Osteoblast (primary cell): ENCODE measurements around the gene EDN3. TPM values are rescaled to one million over a fixed set of nuclear protein-coding genes. Genes with fewer than 3 reads are reported as not detected.

ENCODE experiments used
- DNase-seq: peaks from one replicate; pipeline ENCODE4 v3.0.0; 2011; ENCODE audit warnings: low spot score, mixed read lengths; ENCODE audit not compliant: insufficient read length; ENCODE audit errors: missing footprints
- H2AFZ ChIP-seq: 2 replicates; pipeline ENCODE4 v1.6.0; 2011; ENCODE audit warnings: mild to moderate bottlenecking, low read length
- H3K27ac ChIP-seq: 2 replicates; pipeline ENCODE4 v1.5.1; 2011; ENCODE audit warnings: mild to moderate bottlenecking, low read depth, low read length, moderate library complexity
- H3K27me3 ChIP-seq: 2 replicates; pipeline ENCODE4 v1.6.0; 2012; ENCODE audit warnings: mild to moderate bottlenecking, control low read depth, inconsistent platforms, low read length, moderate library complexity; ENCODE audit not compliant: insufficient read depth
- H3K36me3 ChIP-seq: 2 replicates; pipeline ENCODE4 v1.5.1; 2011; ENCODE audit warnings: mild to moderate bottlenecking, low read length, control low read depth, moderate library complexity; ENCODE audit not compliant: insufficient read depth
- H3K4me1 ChIP-seq: 2 replicates; pipeline ENCODE4 v1.5.1; 2011; ENCODE audit warnings: mild to moderate bottlenecking, low read length, control low read depth, moderate library complexity; ENCODE audit not compliant: insufficient read depth
- H3K4me2 ChIP-seq: 2 replicates; pipeline ENCODE4 v1.6.0; 2011; ENCODE audit warnings: mild to moderate bottlenecking, low read length; ENCODE audit not compliant: insufficient read depth
- H3K4me3 ChIP-seq: fragments of 200-600 bp; sonication (generic); 3 replicates; pipeline ENCODE4 v1.5.1; 2012; ENCODE audit warnings: mild to moderate bottlenecking, low read length, inconsistent platforms; ENCODE audit not compliant: insufficient read depth
- H3K79me2 ChIP-seq: 2 replicates; pipeline ENCODE4 v1.6.0; 2012; ENCODE audit warnings: mild to moderate bottlenecking, low read length, control low read depth, inconsistent platforms; ENCODE audit not compliant: insufficient read depth
- H3K9me3 ChIP-seq: 2 replicates; pipeline ENCODE4 v1.5.1; 2011; ENCODE audit warnings: low read depth, low read length, control low read depth
- H4K20me1 ChIP-seq: 2 replicates; pipeline ENCODE4 v1.6.0; 2012; ENCODE audit warnings: mild to moderate bottlenecking, low read length, control low read depth; ENCODE audit not compliant: insufficient read depth
- total RNA-seq: library from RNA; depleted of rRNA; stranded (reverse); fragments of >200 nt; gene quantifications from 2 replicates; pipeline ENCODE4 v1.2.3, GENCODE V29; 2012
- TF ChIP-seq, protein P1 (sequence below): IDR thresholded peaks from 2 replicates; pipeline ENCODE4 v1.5.1; 2011; ENCODE audit warnings: mild to moderate bottlenecking, low read depth, low read length, moderate library complexity; ENCODE audit errors: extremely low read depth

Gene EDN3
- total RNA-seq, 1 donor, result not detected

DNA sequence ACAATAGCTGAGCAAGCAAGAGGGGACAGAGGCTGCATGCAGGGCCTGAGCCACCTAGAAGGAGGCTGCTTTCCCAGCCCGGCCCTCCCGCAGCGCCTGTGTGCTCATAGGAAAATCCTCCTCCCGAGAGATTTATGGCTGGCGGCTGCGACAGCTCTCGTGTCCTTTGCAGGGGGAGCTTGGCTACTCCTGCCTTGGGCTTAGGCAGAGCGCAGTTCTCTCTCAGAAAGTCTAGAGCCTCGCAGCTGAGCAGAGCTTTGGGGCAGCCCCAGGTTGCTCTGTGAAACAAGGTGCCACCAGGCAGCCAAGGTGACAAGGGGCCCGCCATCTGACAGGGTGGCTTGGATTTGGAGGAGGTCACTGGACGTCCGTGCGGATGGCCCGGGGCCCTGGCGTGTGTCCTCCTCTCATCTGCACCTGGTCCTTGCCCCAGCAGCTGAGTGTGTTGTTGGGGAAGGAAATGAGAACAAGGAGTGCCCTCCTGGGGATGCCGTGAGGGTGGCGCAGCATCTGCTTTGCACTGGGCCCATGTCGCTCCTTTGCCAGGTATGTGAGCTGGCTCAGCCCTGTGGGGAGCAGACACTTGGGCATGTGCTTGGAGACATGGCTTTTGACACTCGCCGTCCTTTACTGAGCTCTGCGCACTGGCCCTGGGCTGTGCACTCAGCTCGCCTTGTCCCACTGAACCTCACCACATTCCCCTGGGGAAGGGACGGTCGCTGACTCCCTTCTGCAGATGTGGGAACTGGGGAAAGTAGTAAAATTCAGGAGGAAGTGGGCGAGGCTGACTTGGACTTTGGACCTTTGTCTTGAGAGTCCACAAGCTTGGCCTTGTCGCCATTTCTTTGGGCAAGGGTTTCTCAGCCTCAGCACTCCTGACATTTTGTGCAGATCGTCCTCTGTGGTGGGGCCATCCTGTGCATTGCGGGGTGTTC, 41.9 kb downstream of the EDN3 start:
- Histone ChIP-seq H3K9me3 (no peaks in the 10 kb centered on the region), H3K4me2 (no peak overlapping the region), H3K27ac (no peak overlapping the region), H3K27me3 (no peaks in the 10 kb centered on the region), H3K4me1 (no peaks in the 10 kb centered on the region), H2AFZ (no peak overlapping the region), H3K4me3 (no peak overlapping the region), H4K20me1 (no peaks in the 10 kb centered on the region), H3K36me3 (no peaks in the 10 kb centered on the region), H3K79me2 (no peaks in the 10 kb centered on the region)
- no peak for DNase-seq
- TF ChIP-seq, protein P1, sequence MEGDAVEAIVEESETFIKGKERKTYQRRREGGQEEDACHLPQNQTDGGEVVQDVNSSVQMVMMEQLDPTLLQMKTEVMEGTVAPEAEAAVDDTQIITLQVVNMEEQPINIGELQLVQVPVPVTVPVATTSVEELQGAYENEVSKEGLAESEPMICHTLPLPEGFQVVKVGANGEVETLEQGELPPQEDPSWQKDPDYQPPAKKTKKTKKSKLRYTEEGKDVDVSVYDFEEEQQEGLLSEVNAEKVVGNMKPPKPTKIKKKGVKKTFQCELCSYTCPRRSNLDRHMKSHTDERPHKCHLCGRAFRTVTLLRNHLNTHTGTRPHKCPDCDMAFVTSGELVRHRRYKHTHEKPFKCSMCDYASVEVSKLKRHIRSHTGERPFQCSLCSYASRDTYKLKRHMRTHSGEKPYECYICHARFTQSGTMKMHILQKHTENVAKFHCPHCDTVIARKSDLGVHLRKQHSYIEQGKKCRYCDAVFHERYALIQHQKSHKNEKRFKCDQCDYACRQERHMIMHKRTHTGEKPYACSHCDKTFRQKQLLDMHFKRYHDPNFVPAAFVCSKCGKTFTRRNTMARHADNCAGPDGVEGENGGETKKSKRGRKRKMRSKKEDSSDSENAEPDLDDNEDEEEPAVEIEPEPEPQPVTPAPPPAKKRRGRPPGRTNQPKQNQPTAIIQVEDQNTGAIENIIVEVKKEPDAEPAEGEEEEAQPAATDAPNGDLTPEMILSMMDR, result no peak

DNA sequence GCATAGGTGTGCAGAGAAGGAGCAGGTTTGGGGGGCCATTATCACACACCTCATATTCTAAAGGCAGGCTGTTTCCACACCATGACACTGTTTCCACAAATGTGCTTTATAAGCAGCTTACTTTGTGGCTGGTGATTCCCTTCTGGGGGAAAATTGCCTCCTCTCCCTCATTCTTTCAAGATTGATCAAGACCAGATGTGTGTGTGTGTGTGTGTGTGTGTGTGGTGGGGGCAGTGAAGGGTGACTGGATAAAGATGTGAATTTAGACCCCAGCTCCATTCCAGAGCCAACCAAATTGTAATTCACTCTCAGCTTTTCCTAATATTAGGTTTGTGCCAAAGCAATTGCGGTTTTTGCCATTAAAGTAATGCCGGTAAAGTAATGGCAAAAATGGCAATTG, 45.6 kb downstream of the EDN3 start:
- DNase-seq, result no peak
- no peak overlapping the region for H3K27ac ChIP-seq
- no peaks in the 10 kb centered on the region for H4K20me1 ChIP-seq
- H3K79me2 ChIP-seq, result no peaks in the 10 kb centered on the region
- no peak overlapping the region for H2AFZ ChIP-seq
- no peaks in the 10 kb centered on the region for H3K36me3 ChIP-seq
- no peak overlapping the region for H3K4me2 ChIP-seq
- no peaks in the 10 kb centered on the region for H3K4me1 ChIP-seq
- no peaks in the 10 kb centered on the region for H3K27me3 ChIP-seq
- no peak overlapping the region for H3K4me3 ChIP-seq
- TF ChIP-seq, protein P1, result no peak
- H3K9me3 ChIP-seq, result no peaks in the 10 kb centered on the region

DNA sequence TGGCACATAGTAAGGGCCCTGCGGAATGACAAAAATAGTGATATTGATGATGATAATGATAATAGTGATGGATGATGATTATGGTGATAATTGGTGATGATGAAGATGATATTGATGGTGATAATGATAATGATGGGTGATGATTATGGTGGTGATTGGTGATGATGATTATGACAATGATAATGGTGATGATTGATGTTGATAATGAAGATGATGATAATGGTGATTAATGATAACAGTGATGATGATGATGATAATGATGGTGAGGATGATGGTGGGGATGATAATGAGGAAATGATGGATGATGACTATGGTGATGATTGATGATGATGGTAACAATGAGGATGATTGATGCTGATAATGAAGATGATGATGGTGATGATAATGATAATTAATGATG, 48.9 kb downstream of the EDN3 start:
- H4K20me1 ChIP-seq, result no peaks in the 10 kb centered on the region
- no peak overlapping the region for H3K27ac ChIP-seq
- TF ChIP-seq, protein P1, result no peak
- DNase-seq, result no peak
- no peaks in the 10 kb centered on the region for H3K27me3 ChIP-seq
- no peaks in the 10 kb centered on the region for H3K9me3 ChIP-seq
- no peaks in the 10 kb centered on the region for H3K79me2 ChIP-seq
- H2AFZ ChIP-seq, result no peak overlapping the region
- H3K4me3 ChIP-seq, result no peak overlapping the region
- no peak overlapping the region for H3K4me2 ChIP-seq
- H3K4me1 ChIP-seq, result no peaks in the 10 kb centered on the region
- no peaks in the 10 kb centered on the region for H3K36me3 ChIP-seq

DNA sequence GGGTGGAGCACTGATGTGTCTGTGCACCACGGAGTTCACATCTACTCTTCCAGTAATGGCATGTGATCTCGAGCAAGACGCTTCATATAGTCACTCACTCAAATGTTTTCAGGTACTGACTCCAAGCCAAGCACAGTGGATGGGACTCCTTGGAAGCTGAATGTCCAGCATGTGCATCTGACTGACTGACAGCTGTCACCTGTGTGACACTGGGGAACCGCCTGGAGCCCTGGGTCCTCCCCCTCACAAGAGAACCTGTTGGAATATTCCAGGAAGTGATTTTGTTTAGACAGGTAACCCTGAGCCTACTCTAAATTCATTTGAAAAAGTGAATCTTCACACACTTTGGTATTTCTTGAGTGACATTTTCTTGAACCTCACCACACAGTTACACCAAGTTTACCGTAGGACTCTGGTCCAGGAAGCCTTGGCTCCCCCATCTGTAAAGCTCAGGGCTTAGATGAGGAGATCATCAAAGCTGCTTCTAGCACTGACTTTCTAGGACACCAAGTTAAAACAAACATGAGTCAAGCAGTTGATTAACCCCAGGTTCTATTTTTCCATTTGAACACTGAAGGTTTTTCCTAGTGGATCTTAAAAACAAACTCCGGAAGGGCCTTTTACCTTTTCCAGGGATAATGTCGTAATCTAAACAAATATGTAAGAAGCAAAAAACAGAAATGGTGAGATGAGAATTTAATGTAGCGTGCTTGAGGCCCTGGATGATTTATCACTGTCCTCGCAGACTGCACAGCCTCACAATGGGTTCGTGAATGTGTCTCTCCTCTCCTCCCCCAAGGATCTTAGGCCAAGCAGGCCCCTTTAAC, 50.1 kb downstream of the EDN3 start:
- Histone ChIP-seq H3K27me3 (no peaks in the 10 kb centered on the region), H3K4me1 (no peaks in the 10 kb centered on the region), H3K27ac (no peak overlapping the region), H4K20me1 (no peaks in the 10 kb centered on the region), H3K79me2 (no peaks in the 10 kb centered on the region), H3K4me3 (no peak overlapping the region), H3K9me3 (no peaks in the 10 kb centered on the region), H3K4me2 (no peak overlapping the region), H2AFZ (no peak overlapping the region), H3K36me3 (no peaks in the 10 kb centered on the region)
- no peak for DNase-seq
- TF ChIP-seq, protein P1, result no peak
